Measurements from ENCODE around the gene ETF1.

- TF ChIP-seq CTCF (IDR thresholded peaks at IDR 0.05) (peak; percentile 43), EZH2 (IDR thresholded peaks at IDR 0.05; ENCODE audit: borderline replicate concordance, insufficient read depth, low read depth, low read length, poor library complexity, severe bottlenecking) (no peak)
These were observed 77.5 kb downstream of the ETF1 start, which contains the start of gene EGR1 for GRCh38 chr5:138465261-138466124.

Measured in B cell (primary cell).